Kidney (tissue), 14 donors: ENCODE results near the gene ZNF280B. TPM values are rescaled to one million over a fixed set of nuclear protein-coding genes. Genes with fewer than 3 reads are reported as not detected.
"Not testable (repeated sequence)": the region's sequence is repeated elsewhere in the genome, so short reads cannot be mapped to it uniquely, and the experiment has no call there.

Experiments
- DNase-seq, 5 donors: peaks; one replicate each; pipeline ENCODE4 v3.0.0-alpha.2; 2013 to 2020
- FAIRE-seq: peaks from 2 replicates; lab custom pipeline; 2012; peaks lifted over from hg19 to GRCh38; lab: Jason Lieb, UNC
- H3K27ac ChIP-seq, 2 donors: one replicate each; pipeline ENCODE4 v1.7.0; 2013; ENCODE audit warnings: low read depth in 2 of 2, low read length in 2 of 2, inconsistent platforms in 1 of 2
- H3K27me3 ChIP-seq: one replicate; pipeline ENCODE4 v1.7.1; 2013; ENCODE audit warnings: low read length, inconsistent platforms; ENCODE audit not compliant: control insufficient read depth, insufficient read depth
- H3K36me3 ChIP-seq, 3 donors: one replicate each; pipeline versions ENCODE4 v1.7.0 to v1.7.1; 2013; ENCODE audit warnings: low read length in 3 of 3, control low read depth in 1 of 3, inconsistent platforms in 1 of 3; ENCODE audit not compliant: insufficient read depth in 3 of 3, control insufficient read depth in 2 of 3
- H3K4me1 ChIP-seq, 3 donors: one replicate each; pipeline versions ENCODE4 v1.7.0 to v1.7.1; 2013; ENCODE audit warnings: low read length in 3 of 3, inconsistent platforms in 1 of 3, low read depth in 1 of 3; ENCODE audit not compliant: control insufficient read depth in 2 of 3, insufficient read depth in 2 of 3
- H3K4me3 ChIP-seq, 3 donors: one replicate each; pipeline versions ENCODE4 v1.7.0 to v1.8.1; 2013; ENCODE audit warnings: low read length in 3 of 3, control low read depth in 1 of 3, inconsistent platforms in 1 of 3
- H3K9ac ChIP-seq, 3 donors: one replicate each; pipeline versions ENCODE4 v1.7.0 to v1.7.1; 2013; ENCODE audit warnings: low read length in 3 of 3, control low read depth in 1 of 3, inconsistent platforms in 1 of 3
- H3K9me3 ChIP-seq, 3 donors: one replicate each; pipeline versions ENCODE4 v1.7.0 to v1.7.1; 2013; ENCODE audit warnings: low read length in 3 of 3, control low read depth in 1 of 3, inconsistent platforms in 1 of 3; ENCODE audit not compliant: control insufficient read depth in 2 of 3, insufficient read depth in 1 of 3
- CTCF ChIP-seq: IDR thresholded peaks from 3 replicates; pipeline ENCODE4 v1.5.1; 2012; ENCODE audit warnings: mild to moderate bottlenecking, moderate library complexity, borderline replicate concordance; ENCODE audit not compliant: insufficient read depth; ENCODE audit errors: extremely low read depth
- intact Hi-C: fragments of 100-400 bp; cut with DNase I; formaldehyde crosslinking; loops from one replicate; pipeline ENCODE4 v1.11.1; 2022
- polyA plus RNA-seq: library from polyadenylated mRNA; stranded (reverse); fragments of 350-450 nt; fragmentation: Illumina TruSeq; extraction: RNeasy Lipid Tissue Mini Kit (QIAGEN cat#74804); gene quantifications from one replicate; pipeline ENCODE4 v1.2.3, GENCODE V29; 2014; ENCODE audit warnings: low read depth, low replicate concordance; ENCODE audit not compliant: insufficient read depth
- total RNA-seq: library from RNA; stranded (reverse); fragmentation: NEBNext Ultra II Directional; extraction: Animal tissue kit (Norgen Biotek cat#: 25700); gene quantifications from one replicate; pipeline ENCODE4 v1.2.1, GENCODE V29; 2021
- donor health status: control.
- donor health status: control.
- donor health status: control.
- donor health status: control.
- donor health status: control.
- donor health status: DM: yes; HTN: yes; CAD: no.
- donor health status: Normal renal cell carcinoma (clear cell type).

ZNF280B gene
- total and polyA plus RNA-seq, 2 donors from 2014 or later: 0.26 to 1.0 TPM

GRCh38 chr22:22442928-22443709 is 65.4 kb downstream of the ZNF280B start:
- Histone ChIP-seq H3K4me1 (no peaks in the 10 kb centered on the region), H3K36me3 (no peaks in the 10 kb centered on the region), H3K9ac (no peak overlapping the region), H3K4me3 (no peak overlapping the region), H3K9me3 (peaks cover 0 to 3% (median 0%) of the 10 kb centered on the region in 3 donors), H3K27ac (no peak overlapping the region), H3K27me3 (no peaks in the 10 kb centered on the region)
- DNase-seq: no peak
- intact Hi-C loops: no loop called here
- FAIRE-seq: no peak
- no peak for TF ChIP-seq CTCF

DNA sequence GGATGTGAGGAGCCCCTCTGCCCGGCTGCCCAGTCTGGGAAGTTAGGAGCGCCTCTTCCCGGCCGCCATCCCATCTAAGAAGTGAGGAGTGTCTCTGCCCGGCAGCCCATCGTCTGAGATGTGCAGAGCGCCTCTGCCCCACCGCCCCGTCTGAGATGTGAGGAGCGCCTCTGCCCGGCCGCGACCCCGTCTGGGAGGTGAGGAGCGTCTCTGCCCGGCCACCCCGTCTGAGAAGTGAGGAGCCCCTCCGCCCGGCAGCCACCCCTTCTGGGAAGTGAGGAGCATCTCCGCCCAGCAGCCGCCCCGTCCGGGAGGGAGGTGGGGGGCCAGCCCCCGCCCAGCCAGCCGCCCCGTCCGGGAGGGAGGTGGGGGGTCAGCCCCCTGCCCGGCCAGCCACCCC is 66.9 kb downstream of the ZNF280B start:
- H3K27me3 ChIP-seq, H3K36me3 ChIP-seq, FAIRE-seq, H3K27ac ChIP-seq, DNase-seq, H3K9me3 ChIP-seq, H3K9ac ChIP-seq, H3K4me1 ChIP-seq, intact Hi-C loops, H3K4me3 ChIP-seq: not testable (repeated sequence)

DNA sequence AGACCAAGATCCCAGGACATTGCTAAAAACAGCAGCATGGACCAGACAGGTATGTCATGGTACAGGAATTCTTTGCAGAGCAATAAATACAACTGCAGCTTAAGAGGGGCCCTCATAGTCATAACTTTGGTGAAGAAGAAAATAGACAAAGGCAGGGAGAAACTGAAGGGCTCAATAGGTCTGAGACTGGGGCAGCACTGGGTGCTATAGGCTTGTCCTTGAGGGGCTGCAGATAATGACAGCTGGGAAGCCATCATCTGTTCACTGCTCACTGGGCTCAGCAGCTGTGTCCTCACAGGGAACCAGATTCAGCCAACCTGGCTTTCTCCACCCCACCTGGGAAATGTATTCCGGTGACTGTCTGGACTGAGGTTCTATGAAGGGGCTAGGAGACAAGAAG is 68.4 kb downstream of the ZNF280B start:
- Histone ChIP-seq H3K4me1 (no peaks in the 10 kb centered on the region), H3K9me3 (peaks cover 0 to 3% (median 0%) of the 10 kb centered on the region in 3 donors), H3K27me3 (no peaks in the 10 kb centered on the region), H3K27ac (no peak overlapping the region), H3K4me3 (no peak overlapping the region), H3K9ac (no peak overlapping the region), H3K36me3 (no peaks in the 10 kb centered on the region)
- DNase-seq (no peak), FAIRE-seq (no peak)
- intact Hi-C loops: no loop called here
- no peak for TF ChIP-seq CTCF

Other genes starting within 250 kb of the ZNF280B start
- not detected for gene ZNF280A, start 11.5 kb upstream of the ZNF280B start, total RNA-seq
- not detected for gene ZNF280A, start 11.5 kb upstream of the ZNF280B start, polyA plus RNA-seq
- gene PRAME, start 50.5 kb upstream of the ZNF280B start, total RNA-seq: 1.7 TPM
- 4.0 TPM for gene PRAME, start 50.5 kb upstream of the ZNF280B start, polyA plus RNA-seq
- 0.76 TPM for gene GGTLC2, start 135.9 kb upstream of the ZNF280B start, total RNA-seq
- gene GGTLC2, start 135.9 kb upstream of the ZNF280B start, polyA plus RNA-seq: not detected